Keratinocyte (primary cell): ENCODE results near the gene ZNF33B. TPM values are rescaled to one million over a fixed set of nuclear protein-coding genes. Genes with fewer than 3 reads are reported as not detected.

ENCODE experiments used
- DNase-seq: peaks from one replicate; pipeline ENCODE4 v3.0.0-alpha.2; 2011; ENCODE audit warnings: low read depth, missing footprints, low spot score
- FAIRE-seq: peaks from 2 replicates; lab custom pipeline; 2011; peaks lifted over from hg19 to GRCh38; lab: Jason Lieb, UNC
- H2AFZ ChIP-seq: 2 replicates; pipeline ENCODE4 v1.6.0; 2012; ENCODE audit warnings: low read length, control low read depth, inconsistent platforms; ENCODE audit not compliant: control insufficient read depth
- H3K27ac ChIP-seq: 2 replicates; pipeline ENCODE4 v1.5.1; 2011; ENCODE audit warnings: low read length; ENCODE audit not compliant: control insufficient read depth, insufficient read depth
- H3K27me3 ChIP-seq: 3 replicates; pipeline ENCODE4 v1.6.0; 2011; ENCODE audit warnings: low read length; ENCODE audit not compliant: control insufficient read depth, insufficient read depth; ENCODE audit errors: extremely low read depth
- H3K36me3 ChIP-seq, 2 experiments: 2 replicates in 1 of 2; 3 replicates in 1 of 2; pipeline ENCODE4 v1.5.1; 2011; ENCODE audit warnings: low read length in 2 of 2, mild to moderate bottlenecking in 1 of 2; ENCODE audit not compliant: control insufficient read depth in 2 of 2, insufficient read depth in 2 of 2; ENCODE audit errors: extremely low read depth in 1 of 2
- H3K4me1 ChIP-seq: 3 replicates; pipeline ENCODE4 v1.5.1; 2011; ENCODE audit warnings: low read length; ENCODE audit not compliant: control insufficient read depth, insufficient read depth; ENCODE audit errors: extremely low read depth
- H3K4me2 ChIP-seq: 3 replicates; pipeline ENCODE4 v1.6.0; 2011; ENCODE audit warnings: low read depth, low read length; ENCODE audit not compliant: control insufficient read depth, insufficient read depth; ENCODE audit errors: extremely low read depth
- H3K4me3 ChIP-seq, 3 experiments: fragments of 200-600 bp in 1 of 3; sonication (generic) in 1 of 3; 2 replicates in 2 of 3; 3 replicates in 1 of 3; pipeline ENCODE4 v1.5.1; 2011 to 2016; ENCODE audit warnings: low read length in 3 of 3, mild to moderate bottlenecking in 3 of 3, control low read depth in 2 of 3, inconsistent platforms in 1 of 3, low read depth in 1 of 3, mixed read lengths in 1 of 3, mixed run types in 1 of 3, moderate library complexity in 1 of 3; ENCODE audit not compliant: control insufficient read depth in 2 of 3, insufficient read depth in 2 of 3; ENCODE audit errors: extremely low read depth in 1 of 3
- H3K79me2 ChIP-seq: 2 replicates; pipeline ENCODE4 v1.6.0; 2012; ENCODE audit warnings: low read length; ENCODE audit not compliant: control insufficient read depth, insufficient read depth
- H3K9ac ChIP-seq: 3 replicates; pipeline ENCODE4 v1.6.0; 2011; ENCODE audit warnings: low read length; ENCODE audit not compliant: control insufficient read depth, insufficient read depth; ENCODE audit errors: extremely low read depth
- H3K9me1 ChIP-seq: 3 replicates; pipeline ENCODE4 v1.6.0; 2011; ENCODE audit warnings: low read length; ENCODE audit not compliant: control insufficient read depth, insufficient read depth; ENCODE audit errors: extremely low read depth
- H3K9me3 ChIP-seq: 2 replicates; pipeline ENCODE4 v1.5.1; 2012; ENCODE audit warnings: low read depth, low read length; ENCODE audit not compliant: control insufficient read depth
- H4K20me1 ChIP-seq: 3 replicates; pipeline ENCODE4 v1.6.0; 2011; ENCODE audit warnings: low read length; ENCODE audit not compliant: control insufficient read depth, insufficient read depth; ENCODE audit errors: extremely low read depth
- EZH2 ChIP-seq: IDR thresholded peaks from one replicate; pipeline ENCODE4 v1.6.1; 2012; ENCODE audit warnings: inconsistent platforms, mild to moderate bottlenecking, low read length, moderate library complexity
- dilution Hi-C: fragments of 300-500 bp; cut with MboI; formaldehyde crosslinking; loops from one replicate; pipeline ENCODE4 v1.7.0; 2020; ENCODE audit warnings: low sequenced_read_pairs; ENCODE audit not compliant: extremely low pct_ligation_motif_present
- polyA plus RNA-seq, 5 experiments: library from polyadenylated mRNA; depleted of rRNA in 3 of 5; stranded (reverse) in 3 of 5; stranded (forward) in 1 of 5; unstranded in 1 of 5; fragments of >200 nt; gene quantifications; 1 replicate in 1 of 5; 2 replicates in 3 of 5; 3 replicates in 1 of 5; pipeline versions ENCODE4 v1.2.1 to v1.2.3, GENCODE V29; 2011 to 2012; ENCODE audit warnings: missing spikeins in 2 of 5, low read depth in 1 of 5, low replicate concordance in 1 of 5
- TF ChIP-seq, protein P1 (sequence below), 3 experiments: IDR thresholded peaks in 1 of 3; conservative IDR thresholded peaks in 1 of 3; optimal IDR thresholded peaks in 1 of 3; 2 replicates in 2 of 3; 3 replicates in 1 of 3; pipeline versions ENCODE3 to v1.5.1; 2011; ENCODE audit warnings: low read length in 3 of 3, mild to moderate bottlenecking in 3 of 3, moderate library complexity in 2 of 3, control low read depth in 1 of 3, inconsistent platforms in 1 of 3; ENCODE audit not compliant: insufficient read depth in 2 of 3; ENCODE audit errors: extremely low read depth in 1 of 3

ZNF33B gene
- polyA plus RNA-seq, 1 donor (not counting 4 experiments of a cell fraction or from before 2014, with no cell fraction given) = 9.4 TPM

GRCh38 chr10:42637142-42637541, 1.2 kb downstream of the ZNF33B start:
- no peak for TF ChIP-seq EZH2
- TF ChIP-seq, protein P1, sequence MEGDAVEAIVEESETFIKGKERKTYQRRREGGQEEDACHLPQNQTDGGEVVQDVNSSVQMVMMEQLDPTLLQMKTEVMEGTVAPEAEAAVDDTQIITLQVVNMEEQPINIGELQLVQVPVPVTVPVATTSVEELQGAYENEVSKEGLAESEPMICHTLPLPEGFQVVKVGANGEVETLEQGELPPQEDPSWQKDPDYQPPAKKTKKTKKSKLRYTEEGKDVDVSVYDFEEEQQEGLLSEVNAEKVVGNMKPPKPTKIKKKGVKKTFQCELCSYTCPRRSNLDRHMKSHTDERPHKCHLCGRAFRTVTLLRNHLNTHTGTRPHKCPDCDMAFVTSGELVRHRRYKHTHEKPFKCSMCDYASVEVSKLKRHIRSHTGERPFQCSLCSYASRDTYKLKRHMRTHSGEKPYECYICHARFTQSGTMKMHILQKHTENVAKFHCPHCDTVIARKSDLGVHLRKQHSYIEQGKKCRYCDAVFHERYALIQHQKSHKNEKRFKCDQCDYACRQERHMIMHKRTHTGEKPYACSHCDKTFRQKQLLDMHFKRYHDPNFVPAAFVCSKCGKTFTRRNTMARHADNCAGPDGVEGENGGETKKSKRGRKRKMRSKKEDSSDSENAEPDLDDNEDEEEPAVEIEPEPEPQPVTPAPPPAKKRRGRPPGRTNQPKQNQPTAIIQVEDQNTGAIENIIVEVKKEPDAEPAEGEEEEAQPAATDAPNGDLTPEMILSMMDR (optimal IDR thresholded peaks at IDR 0.05 in 1 of 3, IDR thresholded peaks at IDR 0.05 in 1 of 3, conservative IDR thresholded peaks at IDR 0.05 in 1 of 3; ENCODE audit: extremely low read depth in 1 of 3, insufficient read depth in 2 of 3, low read length in 3 of 3) = no peak
- H3K4me1 ChIP-seq = peaks cover 4% of the 10 kb centered on the region
- no peaks in the 10 kb centered on the region for H3K9me1 ChIP-seq
- peaks cover 37% of the 10 kb centered on the region for H3K79me2 ChIP-seq
- no peaks in the 10 kb centered on the region for H4K20me1 ChIP-seq
- no peaks in the 10 kb centered on the region for H3K27me3 ChIP-seq
- no peaks in the 10 kb centered on the region for H3K9me3 ChIP-seq
- dilution Hi-C loops = no loop called here
- DNase-seq (no peak), FAIRE-seq (no peak)
- no peak overlapping the region for H2AFZ ChIP-seq
- H3K4me3 ChIP-seq = peak overlapping the region; percentile 51 to 90 (median 84)
- H3K27ac ChIP-seq = peak overlapping the region; percentile 92
- peaks cover 0 to 2% of the 10 kb centered on the region in 2 experiments for H3K36me3 ChIP-seq
- H3K4me2 ChIP-seq = peak overlapping the region; percentile 54
- peak overlapping the region; percentile 92 for H3K9ac ChIP-seq

- Histone ChIP-seq H3K9me1 (no peaks in the 10 kb centered on the region), H3K4me3 (no peak overlapping the region), H3K27me3 (no peaks in the 10 kb centered on the region), H3K4me2 (peak overlapping the region; percentile 25), H4K20me1 (no peaks in the 10 kb centered on the region), H3K36me3 (peaks cover 2 to 6% of the 10 kb centered on the region in 2 experiments), H3K27ac (no peak overlapping the region), H3K4me1 (no peaks in the 10 kb centered on the region), H3K79me2 (peaks cover 37% of the 10 kb centered on the region), H3K9ac (no peak overlapping the region), H2AFZ (no peak overlapping the region), H3K9me3 (no peaks in the 10 kb centered on the region)
- dilution Hi-C loops = no loop called here
- DNase-seq (no peak), FAIRE-seq (no peak)
- TF ChIP-seq, protein P1 (optimal IDR thresholded peaks at IDR 0.05 in 1 of 3, IDR thresholded peaks at IDR 0.05 in 1 of 3, conservative IDR thresholded peaks at IDR 0.05 in 1 of 3; ENCODE audit: extremely low read depth in 1 of 3, insufficient read depth in 2 of 3, low read length in 3 of 3) = no peak
- no peak for TF ChIP-seq EZH2
Observed at GRCh38 chr10:42635098-42635497, 3.3 kb downstream of the ZNF33B start.
